Activated gamma-delta T cell (primary cell): ENCODE results near the gene MVB12B.

Experiments used
- DNase-seq: peaks from one replicate; lab custom pipeline; 2025; lab: John Stamatoyannopoulos, UW

Gene MVB12B

GRCh38 chr9:126520453-126520852 is 193.8 kb downstream of the MVB12B start:
- no peak for DNase-seq

- DNase-seq, result no peak
These were observed 194.5 kb downstream of the MVB12B start for GRCh38 chr9:126521089-126521488.

GRCh38 chr9:126521551-126521950 is 194.9 kb downstream of the MVB12B start:
- no peak for DNase-seq

- no peak for DNase-seq
These were observed 195.5 kb downstream of the MVB12B start for GRCh38 chr9:126521976-126522590.

GRCh38 chr9:126522612-126523356 is 196.2 kb downstream of the MVB12B start:
- DNase-seq, result no peak

- no peak for DNase-seq
These were observed 197.0 kb downstream of the MVB12B start for GRCh38 chr9:126523611-126524111.

GRCh38 chr9:126524353-126525077 is 197.9 kb downstream of the MVB12B start:
- DNase-seq, result no peak

- DNase-seq, result no peak
These were observed 199.8 kb downstream of the MVB12B start for GRCh38 chr9:126526218-126527108.

GRCh38 chr9:126527109-126527825 is 200.6 kb downstream of the MVB12B start:
- DNase-seq, result no peak

- DNase-seq, result no peak
These were observed 201.5 kb downstream of the MVB12B start for GRCh38 chr9:126528111-126528510.

- DNase-seq, result no peak
These were observed 202.3 kb downstream of the MVB12B start for GRCh38 chr9:126528915-126529314.

GRCh38 chr9:126531035-126531571 is 204.5 kb downstream of the MVB12B start:
- DNase-seq, result no peak

- no peak for DNase-seq
These were observed 205.0 kb downstream of the MVB12B start for GRCh38 chr9:126531591-126531990.

- DNase-seq, result no peak
These were observed 205.4 kb downstream of the MVB12B start for GRCh38 chr9:126532019-126532462.

GRCh38 chr9:126532489-126532888 is 205.9 kb downstream of the MVB12B start:
- DNase-seq, result no peak

- no peak for DNase-seq
These were observed 206.6 kb downstream of the MVB12B start for GRCh38 chr9:126532951-126533925.

GRCh38 chr9:126533926-126534310 is 207.3 kb downstream of the MVB12B start:
- DNase-seq, result no peak

GRCh38 chr9:126534431-126535186 is 208.0 kb downstream of the MVB12B start:
- DNase-seq, result no peak

- DNase-seq, result no peak
These were observed 209.5 kb downstream of the MVB12B start for GRCh38 chr9:126536131-126536530.
